Activated CD8-positive, alpha-beta memory T cell treated with anti-CD3 and anti-CD28 coated beads, Interleukin-2, amount 50 U/mL, for 1 hour (primary cell): ENCODE measurements around the gene CCDC8.
"Not testable (repeated sequence)": the region's sequence is repeated elsewhere in the genome, so short reads cannot be mapped to it uniquely, and the experiment has no call there.

ENCODE experiments used
- DNase-seq: peaks from one replicate; pipeline ENCODE4 v3.0.0-alpha.2; 2020; ENCODE audit errors: extremely low read depth

The CCDC8 gene, protein sequence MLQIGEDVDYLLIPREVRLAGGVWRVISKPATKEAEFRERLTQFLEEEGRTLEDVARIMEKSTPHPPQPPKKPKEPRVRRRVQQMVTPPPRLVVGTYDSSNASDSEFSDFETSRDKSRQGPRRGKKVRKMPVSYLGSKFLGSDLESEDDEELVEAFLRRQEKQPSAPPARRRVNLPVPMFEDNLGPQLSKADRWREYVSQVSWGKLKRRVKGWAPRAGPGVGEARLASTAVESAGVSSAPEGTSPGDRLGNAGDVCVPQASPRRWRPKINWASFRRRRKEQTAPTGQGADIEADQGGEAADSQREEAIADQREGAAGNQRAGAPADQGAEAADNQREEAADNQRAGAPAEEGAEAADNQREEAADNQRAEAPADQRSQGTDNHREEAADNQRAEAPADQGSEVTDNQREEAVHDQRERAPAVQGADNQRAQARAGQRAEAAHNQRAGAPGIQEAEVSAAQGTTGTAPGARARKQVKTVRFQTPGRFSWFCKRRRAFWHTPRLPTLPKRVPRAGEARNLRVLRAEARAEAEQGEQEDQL

DNA sequence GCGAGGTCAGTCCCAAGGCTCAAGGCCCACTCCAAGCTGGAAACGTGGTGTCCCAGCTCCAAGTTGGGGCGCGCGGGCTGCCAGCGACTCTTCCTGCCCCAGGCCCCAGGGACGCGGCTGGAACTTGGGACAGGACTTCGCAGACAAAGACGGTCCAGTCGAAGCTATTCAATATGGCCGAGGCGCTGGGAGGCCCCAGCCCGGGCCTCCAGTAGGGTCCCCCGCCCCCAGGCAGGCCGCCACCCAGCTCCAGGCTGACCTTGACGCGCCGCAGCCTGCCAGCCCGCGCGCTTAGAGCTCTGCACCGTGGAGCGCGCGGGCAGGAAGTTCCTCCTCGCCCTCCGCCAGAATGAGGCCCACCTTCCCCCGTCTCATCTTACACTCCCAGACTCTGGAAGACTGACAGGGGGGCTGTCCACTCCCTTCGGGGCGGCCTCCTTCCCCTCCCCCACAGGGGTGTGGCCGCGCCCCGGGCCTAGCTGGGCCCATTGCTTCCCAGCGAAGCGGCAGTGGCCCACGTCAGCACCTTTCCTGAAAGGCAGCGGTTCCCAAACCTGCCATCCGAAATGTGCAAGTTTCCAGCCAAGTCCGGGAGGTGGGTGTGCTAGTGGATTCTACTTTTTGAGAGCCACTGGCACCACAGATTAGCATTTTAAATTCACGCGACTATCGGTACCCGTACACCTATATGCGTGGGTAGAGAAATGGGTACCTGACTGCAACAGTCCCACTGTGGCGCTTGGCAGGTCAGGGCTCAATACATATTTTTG lies at the start of gene CCDC8:
CCDC8 (minus strand) TSS at position 303 of the 770 bp plus-strand sequence. CDS start 754 bp downstream, outside the sequence.
- DNase-seq, result no peak

DNA sequence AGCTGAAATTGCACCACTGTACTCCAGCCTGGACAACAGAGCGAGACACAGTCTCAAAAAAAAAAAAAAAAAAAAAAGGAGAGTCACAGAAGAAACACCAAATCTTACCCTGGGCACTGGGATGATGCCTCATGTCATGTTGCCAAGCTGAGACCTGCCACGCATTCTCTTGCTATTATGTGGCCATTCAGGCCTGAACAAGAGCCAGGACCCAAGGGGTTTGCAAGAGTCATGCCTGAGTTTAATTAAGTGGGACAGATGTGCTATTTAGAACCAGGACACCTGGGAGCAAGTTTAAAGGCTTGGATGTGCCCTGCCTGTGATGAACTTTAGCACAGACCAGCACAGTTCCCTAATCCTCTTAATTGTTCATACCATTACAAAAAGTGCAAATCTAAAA lies 48.2 kb upstream of the CCDC8 start:
- DNase-seq, result no peak

- no peak for DNase-seq
Measured at GRCh38 chr19:46460981-46461380, 47.6 kb upstream of the CCDC8 start.

DNA sequence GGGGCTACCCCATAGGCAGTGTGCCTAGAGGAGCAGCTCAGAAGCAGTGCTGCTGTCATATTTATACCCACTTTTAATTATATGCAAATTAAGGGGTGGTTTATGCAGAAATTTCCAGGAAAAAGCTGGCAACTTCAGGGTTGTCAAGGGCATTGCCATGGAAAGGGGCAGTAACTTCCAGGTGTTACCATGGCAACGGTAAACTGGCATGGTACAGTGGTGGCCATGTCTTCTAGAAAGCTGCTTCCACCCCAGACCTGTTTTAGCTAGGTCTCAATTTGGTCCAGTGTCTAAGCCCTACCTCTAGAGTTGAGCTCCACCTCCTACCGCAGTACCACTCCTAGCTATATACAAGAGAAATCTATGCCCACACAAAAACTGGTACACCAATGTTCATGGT lies 46.7 kb upstream of the CCDC8 start:
- no peak for DNase-seq

DNA sequence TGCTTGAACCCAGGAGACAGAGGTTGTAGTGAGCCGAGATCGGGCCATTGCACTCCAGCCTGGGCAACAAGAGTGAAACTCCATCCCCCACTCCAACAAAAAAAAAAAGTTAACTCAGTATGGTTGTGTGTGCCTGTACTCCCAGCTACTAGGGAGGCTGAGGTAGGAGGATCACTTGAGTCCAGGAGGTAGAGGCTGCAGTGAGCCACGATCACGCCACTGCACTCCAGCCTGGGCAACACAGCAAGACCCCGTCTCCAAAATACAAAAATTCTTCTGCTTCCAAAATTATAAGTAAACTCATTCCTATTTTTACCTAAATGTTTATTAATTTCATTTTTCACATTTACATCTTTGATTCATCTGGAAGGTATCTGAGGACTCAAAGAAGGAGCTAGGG lies 43.6 kb upstream of the CCDC8 start:
- DNase-seq, result no peak

DNA sequence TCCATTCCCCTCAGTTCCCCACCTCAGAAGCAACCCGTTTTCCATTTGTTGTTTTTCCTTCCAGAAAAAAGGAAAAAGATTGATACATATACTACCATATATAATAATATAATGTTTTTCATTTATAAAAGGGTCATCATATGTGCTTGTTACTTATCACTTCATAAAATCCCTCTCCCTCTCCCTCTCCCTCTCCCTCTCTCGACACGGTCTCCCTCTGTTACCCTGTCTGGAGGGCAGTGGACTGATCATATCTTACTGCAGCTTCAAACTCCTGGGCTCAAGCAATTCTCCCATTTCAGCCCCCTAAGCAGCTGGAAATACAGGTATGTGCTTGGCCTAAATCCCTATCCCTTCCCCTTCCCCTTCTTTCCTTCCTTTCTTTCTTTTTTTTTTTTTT lies 40.9 kb upstream of the CCDC8 start:
- DNase-seq, result no peak

GRCh38 chr19:46453661-46454060 lies 40.3 kb upstream of the CCDC8 start:
- DNase-seq, result no peak

- DNase-seq, result no peak
Measured at GRCh38 chr19:46452186-46452585, 38.8 kb upstream of the CCDC8 start.

DNA sequence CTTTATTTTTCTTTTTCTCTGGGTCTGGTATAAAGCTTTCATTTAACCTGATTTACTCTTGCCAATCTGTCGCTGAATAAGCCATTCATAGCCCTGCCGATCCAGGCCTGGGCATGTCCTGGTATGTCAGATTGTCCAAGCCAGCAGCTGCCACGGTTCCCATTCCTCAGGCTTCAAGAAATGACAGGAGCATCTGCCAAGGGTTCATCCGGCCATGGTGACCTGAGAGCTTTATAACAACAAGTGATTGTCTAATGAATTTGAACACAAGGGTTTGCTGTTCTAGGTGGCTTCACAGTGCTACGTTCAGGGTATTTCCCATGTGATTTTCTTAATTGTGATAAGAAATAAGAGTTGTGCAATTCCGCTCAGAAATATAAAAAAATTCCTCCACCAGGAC lies 38.0 kb upstream of the CCDC8 start:
- no peak for DNase-seq

- DNase-seq, result no peak
Measured at GRCh38 chr19:46450737-46451136, 37.4 kb upstream of the CCDC8 start.

- DNase-seq, result no peak
Measured at GRCh38 chr19:46449228-46449627, 35.9 kb upstream of the CCDC8 start.

- no peak for DNase-seq
Measured at GRCh38 chr19:46448601-46449000, 35.2 kb upstream of the CCDC8 start.

DNA sequence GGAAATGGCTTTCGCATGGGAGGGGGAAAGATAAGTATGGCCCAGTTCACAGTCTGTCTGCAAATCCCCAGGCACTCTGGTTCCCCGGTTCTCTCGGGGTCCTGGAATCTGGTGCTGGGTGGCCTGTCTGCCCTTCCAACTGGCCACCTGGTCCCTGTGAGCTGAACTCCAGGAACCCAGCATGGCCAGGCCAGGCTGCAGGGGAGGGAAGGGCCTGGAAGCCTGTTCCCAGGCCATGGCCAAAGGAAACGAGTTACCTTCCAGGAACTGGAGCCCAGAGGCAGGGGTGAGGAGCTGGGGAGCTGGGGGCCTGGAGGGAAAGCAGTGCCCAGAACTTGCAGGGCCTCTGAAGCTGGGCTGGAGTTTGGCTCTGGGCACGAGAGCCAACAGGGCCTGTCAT lies 34.5 kb upstream of the CCDC8 start:
- DNase-seq, result no peak

DNA sequence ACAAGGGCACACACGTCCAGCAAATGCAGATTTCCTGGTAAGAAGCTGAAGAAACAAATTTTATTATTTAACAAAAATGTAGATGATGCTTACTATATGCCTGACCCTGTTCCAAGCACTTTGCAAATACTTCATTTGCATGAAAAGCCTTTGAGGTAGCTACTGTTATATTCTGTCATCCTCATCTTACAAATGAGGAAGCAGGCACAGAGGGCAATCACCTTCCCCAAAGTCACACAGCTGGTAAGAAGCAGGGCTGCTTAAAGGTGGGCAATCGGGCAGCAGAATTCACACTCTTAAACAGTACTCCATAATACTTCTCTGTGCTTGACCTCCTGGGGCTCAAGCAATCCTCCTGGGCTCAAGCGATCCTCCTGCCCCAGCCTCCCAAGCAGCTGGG lies 33.6 kb upstream of the CCDC8 start:
- no peak for DNase-seq

- DNase-seq, result no peak
Measured at GRCh38 chr19:46446021-46446420, 32.7 kb upstream of the CCDC8 start.

DNA sequence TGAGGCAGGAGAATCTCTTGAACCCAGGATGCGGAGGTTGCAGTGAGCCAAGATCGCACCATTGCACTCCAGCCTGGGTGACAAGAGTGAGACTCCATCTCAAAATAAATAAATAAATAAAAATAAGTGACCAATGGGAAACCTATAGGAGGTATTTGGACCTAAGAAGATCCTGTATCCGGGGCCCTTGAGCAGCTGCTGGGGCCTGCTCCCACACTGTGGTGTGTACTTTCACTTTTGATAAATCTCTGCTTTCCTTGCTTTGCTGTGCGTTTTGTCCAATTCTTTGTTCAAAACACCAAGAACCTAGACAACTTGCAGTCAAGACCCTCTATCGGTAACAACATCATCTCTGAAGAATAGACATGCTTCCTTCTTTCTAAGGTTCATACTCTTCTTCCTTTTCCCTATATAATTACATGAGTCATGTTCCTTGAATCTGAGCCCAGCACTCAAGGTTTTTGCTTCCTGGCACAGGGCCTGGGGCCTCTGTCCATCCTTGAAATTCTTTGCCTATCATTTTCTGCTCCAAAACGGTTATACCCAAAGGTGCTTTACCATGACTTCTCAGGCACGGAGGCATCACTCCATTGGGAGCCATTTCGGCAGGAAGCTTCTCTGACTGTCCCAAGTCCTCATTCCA lies 29.6 kb upstream of the CCDC8 start:
- DNase-seq, result no peak

DNA sequence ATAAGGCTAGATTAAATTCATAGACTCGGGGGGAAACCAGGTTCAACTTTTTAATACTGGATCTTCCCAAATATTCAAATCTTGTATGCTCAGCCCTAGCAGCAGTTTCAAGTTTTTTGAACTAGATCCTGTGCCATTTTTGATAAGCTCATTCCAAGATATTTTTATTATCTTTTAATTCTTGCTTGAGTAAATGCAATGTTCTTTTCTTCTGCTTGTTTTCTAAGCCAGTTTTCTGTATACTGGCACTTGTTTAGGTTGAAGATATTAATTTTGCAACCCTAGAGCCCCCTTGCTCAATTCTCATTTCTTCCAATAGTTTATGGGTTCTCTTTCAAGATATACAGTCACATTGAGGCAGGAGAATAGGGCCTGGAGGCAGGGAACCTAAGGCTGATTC lies 28.5 kb upstream of the CCDC8 start:
- no peak for DNase-seq

- not testable (repeated sequence) for DNase-seq
Measured at GRCh38 chr19:46435689-46436088, 22.3 kb upstream of the CCDC8 start.

GRCh38 chr19:46435009-46435408 lies 21.6 kb upstream of the CCDC8 start:
- DNase-seq, result no peak

DNA sequence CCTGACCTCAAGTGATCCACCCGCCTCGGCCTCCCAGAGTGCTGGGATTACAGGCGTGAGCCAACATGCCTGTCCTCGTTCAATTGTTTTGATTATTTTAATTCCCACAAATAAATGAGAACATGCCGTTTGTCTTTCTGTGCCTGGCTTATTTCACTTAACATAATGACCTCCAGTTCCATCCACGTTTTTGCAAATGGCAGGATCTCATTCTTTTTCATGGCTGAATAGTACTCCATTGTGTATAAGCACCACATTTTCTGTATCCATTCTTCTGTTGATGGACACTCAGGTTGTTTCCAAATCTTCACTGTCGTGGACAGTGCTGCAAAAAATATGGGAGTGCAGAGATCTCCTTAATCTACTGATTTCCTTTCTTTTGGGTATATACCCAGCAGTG lies 20.1 kb upstream of the CCDC8 start:
- not testable (repeated sequence) for DNase-seq

- DNase-seq, result no peak
Measured at GRCh38 chr19:46431824-46432223, 18.5 kb upstream of the CCDC8 start.

GRCh38 chr19:46429999-46430398 lies 16.6 kb upstream of the CCDC8 start:
- no peak for DNase-seq
